GM18508 (cell line): ENCODE measurements around the gene MYH15.

Source experiments
- ATAC-seq: cut with Tn5 transposase; IDR thresholded peaks from one replicate; pipeline ENCODE4 v1.9.1; 2021; ENCODE audit warnings: moderate number of reproducible peaks; ENCODE audit not compliant: insufficient read depth, unreplicated experiment

MYH15 gene

GRCh38 chr3:108474581-108474980 is 35.8 kb downstream of the MYH15 start:
- no peak for ATAC-seq

GRCh38 chr3:108473711-108474110 is 36.7 kb downstream of the MYH15 start:
- ATAC-seq, result no peak

GRCh38 chr3:108472001-108472591 is 38.3 kb downstream of the MYH15 start:
- no peak for ATAC-seq

GRCh38 chr3:108471426-108471825 is 39.0 kb downstream of the MYH15 start:
- ATAC-seq, result no peak

- ATAC-seq, result no peak
These were observed 41.3 kb downstream of the MYH15 start for GRCh38 chr3:108469126-108469525.

- no peak for ATAC-seq
These were observed 41.8 kb downstream of the MYH15 start for GRCh38 chr3:108468577-108468976.

- no peak for ATAC-seq
These were observed 47.5 kb downstream of the MYH15 start for GRCh38 chr3:108462899-108463298.

- ATAC-seq, result no peak
These were observed 48.7 kb downstream of the MYH15 start for GRCh38 chr3:108461661-108462111.

GRCh38 chr3:108459225-108459624 is 51.2 kb downstream of the MYH15 start:
- ATAC-seq, result no peak

- no peak for ATAC-seq
These were observed 55.1 kb downstream of the MYH15 start for GRCh38 chr3:108455212-108455705.

GRCh38 chr3:108453565-108453964 is 56.8 kb downstream of the MYH15 start:
- ATAC-seq, result no peak

- ATAC-seq, result no peak
These were observed 60.0 kb downstream of the MYH15 start for GRCh38 chr3:108450444-108450843.

GRCh38 chr3:108448593-108448992 is 61.8 kb downstream of the MYH15 start:
- no peak for ATAC-seq

- ATAC-seq, result no peak
These were observed 63.1 kb downstream of the MYH15 start for GRCh38 chr3:108447096-108447847.

- no peak for ATAC-seq
These were observed 68.1 kb downstream of the MYH15 start for GRCh38 chr3:108442281-108442680.

GRCh38 chr3:108441518-108441917 is 68.9 kb downstream of the MYH15 start:
- ATAC-seq, result no peak

- ATAC-seq, result no peak
These were observed 69.3 kb downstream of the MYH15 start for GRCh38 chr3:108441071-108441507.

GRCh38 chr3:108438542-108438941 is 71.9 kb downstream of the MYH15 start:
- no peak for ATAC-seq

GRCh38 chr3:108437439-108437838 is 73.0 kb downstream of the MYH15 start:
- no peak for ATAC-seq

GRCh38 chr3:108433928-108434327 is 76.5 kb downstream of the MYH15 start:
- no peak for ATAC-seq

- ATAC-seq, result no peak
These were observed 78.0 kb downstream of the MYH15 start for GRCh38 chr3:108432431-108432830.

GRCh38 chr3:108430540-108430939 is 79.9 kb downstream of the MYH15 start:
- ATAC-seq, result no peak
